SK-N-SH (cell line): ENCODE data around the gene LRRC51. TPM values are rescaled to one million over a fixed set of nuclear protein-coding genes. Genes with fewer than 3 reads are reported as not detected.

Experiments
- CTCF ChIA-PET: fragments of 300-600, 350-600 bp; formaldehyde crosslinking; extraction: SDS; loops from one replicate; lab custom pipeline; 2021; lab: Yijun Ruan, JAX
- POLR2A ChIA-PET: fragments of 350-600 bp; sonication (Branson Sonifier 250); formaldehyde crosslinking; extraction: SDS; loops from one replicate; lab custom pipeline; 2020; ENCODE audit warnings: antibody characterized with exemption, inconsistent platforms; lab: Yijun Ruan, JAX
- DNase-seq: peaks from one replicate; pipeline ENCODE4 v3.0.0; 2012
- H2AFZ ChIP-seq: fragments of 200-600 bp; sonication (generic); 2 replicates; pipeline ENCODE4 v1.8.1; 2016; ENCODE audit warnings: antibody characterized with exemption, mild to moderate bottlenecking, low read depth
- H3F3A ChIP-seq: fragments of 200-600 bp; sonication (generic); replicated peaks from 2 replicates; pipeline ENCODE3; 2016; ENCODE audit warnings: antibody characterized with exemption, mild to moderate bottlenecking; ENCODE audit not compliant: insufficient read depth
- H3K27ac ChIP-seq, 2 experiments: fragments of 200-500 bp in 1 of 2; fragments of 200-600 bp in 1 of 2; sonication (Bioruptor generic) in 1 of 2; sonication (generic), shearing (Covaris generic) in 1 of 2; 2 replicates each; pipeline versions ENCODE4 v1.5.1 to v1.6.1; 2014 to 2016; ENCODE audit warnings: low read depth in 2 of 2, inconsistent platforms in 1 of 2, low read length in 1 of 2, mild to moderate bottlenecking in 1 of 2, mixed read lengths in 1 of 2
- H3K27me3 ChIP-seq: fragments of 200-600 bp; sonication (generic), shearing (Covaris generic); 2 replicates; pipeline ENCODE4 v1.6.1; 2016; ENCODE audit warnings: mixed run types; ENCODE audit not compliant: insufficient read depth
- H3K36me3 ChIP-seq, 2 experiments: fragments of 200-500 bp in 1 of 2; fragments of 200-600 bp in 1 of 2; sonication (Bioruptor generic) in 1 of 2; sonication (generic) in 1 of 2; replicated peaks in 1 of 2; 2 replicates each; pipeline versions ENCODE3 to v1.5.1; 2014 to 2016; ENCODE audit warnings: low read length in 1 of 2, mild to moderate bottlenecking in 1 of 2; ENCODE audit not compliant: insufficient read depth in 2 of 2, control insufficient read depth in 1 of 2
- H3K4me1 ChIP-seq, 2 experiments: fragments of 200-500 bp in 1 of 2; fragments of 200-600 bp in 1 of 2; sonication (Bioruptor generic) in 1 of 2; sonication (generic), shearing (Covaris generic) in 1 of 2; 2 replicates each; pipeline versions ENCODE4 v1.5.1 to v1.6.1; 2014 to 2016; ENCODE audit warnings: low read depth in 1 of 2, low read length in 1 of 2, mixed run types in 1 of 2; ENCODE audit not compliant: insufficient read depth in 2 of 2, control insufficient read depth in 1 of 2
- H3K4me2 ChIP-seq: fragments of 200-600 bp; sonication (generic), shearing (Covaris generic); 2 replicates; pipeline ENCODE4 v1.6.1; 2017; ENCODE audit warnings: mixed run types
- H3K4me3 ChIP-seq, 2 experiments: fragments of 200-500 bp in 1 of 2; fragments of 200-600 bp in 1 of 2; sonication (Bioruptor generic) in 1 of 2; sonication (generic), shearing (Covaris generic) in 1 of 2; 2 replicates each; pipeline versions ENCODE4 v1.5.1 to v1.8.1; 2014 to 2016; ENCODE audit warnings: low read depth in 2 of 2, inconsistent platforms in 1 of 2, low read length in 1 of 2, mild to moderate bottlenecking in 1 of 2, mixed read lengths in 1 of 2, moderate library complexity in 1 of 2
- H3K79me2 ChIP-seq: fragments of 200-600 bp; sonication (generic); 2 replicates; pipeline ENCODE4 v1.8.1; 2017; ENCODE audit warnings: mild to moderate bottlenecking; ENCODE audit not compliant: insufficient read depth
- H3K9ac ChIP-seq: fragments of 200-600 bp; sonication (generic); 2 replicates; pipeline ENCODE4 v1.6.1; 2017; ENCODE audit warnings: mixed run types
- H3K9me2 ChIP-seq: fragments of 200-600 bp; sonication (generic); 2 replicates; pipeline ENCODE4 v1.6.1; 2017; ENCODE audit warnings: mixed run types
- H3K9me3 ChIP-seq: fragments of 200-600 bp; sonication (generic); 2 replicates; pipeline ENCODE4 v1.6.1; 2017; ENCODE audit warnings: mixed run types, mild to moderate bottlenecking, moderate library complexity
- H4K20me1 ChIP-seq: fragments of 200-600 bp; sonication (generic); 2 replicates; pipeline ENCODE4 v1.6.1; 2017; ENCODE audit warnings: mild to moderate bottlenecking, mixed run types; ENCODE audit not compliant: insufficient read depth
- CHD2 ChIP-seq: fragments of 150-350 bp; IDR thresholded peaks from 2 replicates; pipeline ENCODE4 v1.6.1; 2018; ENCODE audit warnings: low read length; ENCODE audit not compliant: partially characterized antibody
- ELF1 ChIP-seq: IDR thresholded peaks from 2 replicates; pipeline ENCODE4 v1.4.0; 2012
- EP300 ChIP-seq, 2 experiments: IDR thresholded peaks; 2 replicates each; pipeline versions ENCODE4 v1.4.0 to v1.6.1; 2012; ENCODE audit warnings: borderline replicate concordance in 1 of 2, low read depth in 1 of 2, low read length in 1 of 2
- FOXM1 ChIP-seq: IDR thresholded peaks from 2 replicates; pipeline ENCODE4 v1.4.0; 2012; ENCODE audit warnings: low read depth, mild to moderate bottlenecking
- GABPA ChIP-seq: IDR thresholded peaks from 2 replicates; pipeline ENCODE4 v1.4.0; 2012; ENCODE audit warnings: low read depth, mild to moderate bottlenecking
- GATA2 ChIP-seq: sonication (generic); formaldehyde crosslinking; IDR thresholded peaks from 2 replicates; pipeline ENCODE4 v1.5.0; 2020; ENCODE audit warnings: mild to moderate bottlenecking, missing genetic modification reagents
- IRF3 ChIP-seq: fragments of 150-350 bp; IDR thresholded peaks from 2 replicates; pipeline ENCODE4 v1.6.1; 2016; ENCODE audit warnings: mild to moderate bottlenecking, low read depth, low read length
- JUND ChIP-seq: IDR thresholded peaks from 2 replicates; pipeline ENCODE4 v1.4.0; 2012
- MAX ChIP-seq: IDR thresholded peaks from 2 replicates; pipeline ENCODE4 v1.4.0; 2012; ENCODE audit warnings: low read depth
- MEF2A ChIP-seq: IDR thresholded peaks from 2 replicates; pipeline ENCODE4 v1.4.0; 2012; ENCODE audit warnings: low read depth, borderline replicate concordance
- MXI1 ChIP-seq: IDR thresholded peaks from 2 replicates; pipeline ENCODE4 v1.6.1; 2012; ENCODE audit warnings: mild to moderate bottlenecking, low read depth, low read length, improper control_type of control experiment
- NFIC ChIP-seq: IDR thresholded peaks from 2 replicates; pipeline ENCODE4 v1.4.0; 2012; ENCODE audit warnings: borderline replicate concordance
- PBX3 ChIP-seq: IDR thresholded peaks from 2 replicates; pipeline ENCODE4; 2012
- POLR2AphosphoS5 ChIP-seq: IDR thresholded peaks from 2 replicates; pipeline ENCODE4 v1.6.1; 2012; ENCODE audit warnings: low read depth, low read length
- RAD21 ChIP-seq: IDR thresholded peaks from 2 replicates; pipeline ENCODE4 v1.6.1; 2012; ENCODE audit warnings: mild to moderate bottlenecking, low read length
- RCOR1 ChIP-seq: fragments of 150-350 bp; IDR thresholded peaks from 2 replicates; pipeline ENCODE4 v1.6.1; 2017; ENCODE audit warnings: antibody characterized with exemption, low read length
- RFX5 ChIP-seq: IDR thresholded peaks from 2 replicates; pipeline ENCODE4 v1.6.1; 2012; ENCODE audit warnings: mild to moderate bottlenecking, improper control_type of control experiment, low read length
- TAF1 ChIP-seq: IDR thresholded peaks from 2 replicates; pipeline ENCODE4 v1.6.1; 2012; ENCODE audit warnings: low read depth, mild to moderate bottlenecking, low read length, moderate library complexity, borderline replicate concordance
- USF1 ChIP-seq: IDR thresholded peaks from 2 replicates; pipeline ENCODE4 v1.4.0; 2012; ENCODE audit warnings: low read depth, borderline replicate concordance
- USF2 ChIP-seq: fragments of 150-350 bp; IDR thresholded peaks from 2 replicates; pipeline ENCODE4 v1.6.1; 2017; ENCODE audit warnings: antibody characterized with exemption, low read length, low read depth, borderline replicate concordance
- WGBS: methylation state at CpG from one replicate; pipeline ENCODE4 v1.1.6; 2017; ENCODE audit warnings: low lambda C conversion rate; 5-methylcytosine and 5-hydroxymethylcytosine counted together
- polyA plus RNA-seq, 3 experiments: library from polyadenylated mRNA; depleted of rRNA; stranded (reverse); fragments of >200 nt; gene quantifications; 2 replicates each; pipeline ENCODE4 v1.2.3, GENCODE V29; 2012
- TF ChIP-seq, protein P1 (sequence below): fragments of 200-600 bp; sonication (generic); IDR thresholded peaks from 2 replicates; pipeline ENCODE4 v1.6.1; 2017; ENCODE audit warnings: antibody characterized with exemption, mild to moderate bottlenecking, moderate library complexity
- TF ChIP-seq, protein P2 (sequence below): IDR thresholded peaks from 2 replicates; pipeline ENCODE4 v1.6.1; 2012; ENCODE audit warnings: mild to moderate bottlenecking, low read depth, low read length, moderate library complexity

LRRC51 gene
- polyA plus RNA-seq, 1 of the 3 experiments (the other 2 are of a cell fraction): 7.3 TPM

DNA sequence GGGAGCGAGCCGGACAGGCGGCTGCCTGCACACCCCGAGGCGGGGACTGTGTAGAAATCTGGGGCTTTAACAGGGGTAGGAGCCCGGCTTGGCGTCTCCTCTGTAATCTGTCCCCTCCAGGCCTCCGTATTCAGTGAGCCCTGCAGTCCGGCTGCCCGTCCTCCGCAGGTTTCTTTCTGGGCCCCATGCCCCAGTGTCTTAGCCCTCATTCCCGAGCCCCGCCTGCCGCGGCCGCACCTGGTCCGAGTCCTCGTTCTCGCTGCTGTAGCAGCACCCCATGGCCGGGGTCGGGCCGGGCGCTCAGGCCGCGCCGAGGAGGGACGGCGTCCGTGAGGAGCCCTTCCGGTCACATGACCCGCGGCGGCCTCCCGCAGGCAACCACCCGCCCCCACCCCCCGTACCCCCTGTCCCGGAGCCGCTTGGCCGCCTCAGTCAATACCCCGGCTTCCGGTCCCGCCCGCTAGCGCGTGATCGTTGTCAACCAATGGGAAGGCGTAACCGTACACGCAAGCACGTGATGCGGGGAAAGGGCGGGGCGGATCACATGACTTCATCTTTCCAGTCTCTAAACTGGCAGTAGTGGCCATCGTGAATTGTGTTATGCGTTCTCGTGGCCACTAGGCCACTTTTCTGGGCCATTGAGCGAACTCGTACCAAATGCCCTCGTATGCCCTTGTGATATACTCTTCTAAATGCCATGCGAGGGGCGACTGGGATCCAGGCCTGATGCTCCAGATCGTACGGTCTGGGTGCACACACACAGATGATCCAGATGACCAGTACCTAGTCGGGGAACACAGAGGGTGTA, 22.5 kb downstream of the LRRC51 start, which contains the start of gene LAMTOR1:
Gene LAMTOR1 (minus strand): TSS at position 352 of the 808 bp plus-strand sequence. CDS start 73 bp downstream, at position 279.
- H3K36me3 ChIP-seq: peaks cover 3 to 29% of the 10 kb centered on the region in 2 experiments
- POLR2A ChIA-PET: interaction anchor here (0.7 to 2.3 kb wide), 2 partner anchors 9 to 67 kb away, joined by 3 to 11 read pairs; partner anchors contain the start of gene ANAPC15
- H3K9me2 ChIP-seq: no peaks in the 10 kb centered on the region
- peak; percentile 98 for DNase-seq
- H3K9ac ChIP-seq: peak within 1 kb of the TSS; percentile 93
- CTCF ChIA-PET: interaction anchor here (0.8 to 16.4 kb wide), 9 partner anchors 12 to 331 kb away, joined by 3 to 416 read pairs (median 4); partner anchors contain the start of gene CLPB
- peak within 1 kb of the TSS; percentile 89 to 97 for H3K27ac ChIP-seq
- peaks cover 4 to 28% of the 10 kb centered on the region in 2 experiments; a peak in 2 of 4 replicates for H3K4me1 ChIP-seq
- H3K4me3 ChIP-seq: peak within 1 kb of the TSS; percentile 88 to 89
- H3K9me3 ChIP-seq: no peaks in the 10 kb centered on the region
- WGBS: 17% methylated on average over 25 of the region's 64 CpGs
- no peaks in the 10 kb centered on the region for H3K27me3 ChIP-seq
- peak within 1 kb of the TSS; percentile 96 for H3K4me2 ChIP-seq
- H3F3A ChIP-seq: peaks cover 9% of the 10 kb centered on the region
- H2AFZ ChIP-seq: peak within 1 kb of the TSS; percentile 93
- no peaks in the 10 kb centered on the region for H4K20me1 ChIP-seq
- H3K79me2 ChIP-seq: peaks cover 42% of the 10 kb centered on the region
- TF ChIP-seq GABPA (peak; percentile 75), RFX5 (peak; percentile 41; the same call in 1 of the 2 replicates), FOXM1 (no peak), RAD21 (peak; percentile 37), ELF1 (peak; percentile 68; the same call in 1 of the 2 replicates), PBX3 (peak; percentile 47; the same call in 1 of the 2 replicates), USF1 (peak; percentile 97), MAX (peak; percentile 92), JUND (no peak), GATA2 (CRISPR knock-in tag) (no peak), RCOR1 (peak; percentile 64; the same call in 1 of the 2 replicates), NFIC (0 out of 2 replicates have a peak, but pooled peaks have one; percentile 6), IRF3 (0 out of 2 replicates have a peak, but pooled peaks have one; percentile 9), USF2 (peak; percentile 97), CHD2 (peak; percentile 85), POLR2AphosphoS5 (peak; percentile 74), MEF2A (no peak), EP300 (IDR thresholded peaks at IDR 0.05; ENCODE audit: borderline replicate concordance in 1 of 2, low read depth in 1 of 2, low read length in 1 of 2) (peak; percentile 4 to 31; a peak in 1 of 4 replicates), MXI1 (0 out of 2 replicates have a peak, but pooled peaks have one; percentile 46), TAF1 (peak; percentile 65)
- TF ChIP-seq, protein P1, sequence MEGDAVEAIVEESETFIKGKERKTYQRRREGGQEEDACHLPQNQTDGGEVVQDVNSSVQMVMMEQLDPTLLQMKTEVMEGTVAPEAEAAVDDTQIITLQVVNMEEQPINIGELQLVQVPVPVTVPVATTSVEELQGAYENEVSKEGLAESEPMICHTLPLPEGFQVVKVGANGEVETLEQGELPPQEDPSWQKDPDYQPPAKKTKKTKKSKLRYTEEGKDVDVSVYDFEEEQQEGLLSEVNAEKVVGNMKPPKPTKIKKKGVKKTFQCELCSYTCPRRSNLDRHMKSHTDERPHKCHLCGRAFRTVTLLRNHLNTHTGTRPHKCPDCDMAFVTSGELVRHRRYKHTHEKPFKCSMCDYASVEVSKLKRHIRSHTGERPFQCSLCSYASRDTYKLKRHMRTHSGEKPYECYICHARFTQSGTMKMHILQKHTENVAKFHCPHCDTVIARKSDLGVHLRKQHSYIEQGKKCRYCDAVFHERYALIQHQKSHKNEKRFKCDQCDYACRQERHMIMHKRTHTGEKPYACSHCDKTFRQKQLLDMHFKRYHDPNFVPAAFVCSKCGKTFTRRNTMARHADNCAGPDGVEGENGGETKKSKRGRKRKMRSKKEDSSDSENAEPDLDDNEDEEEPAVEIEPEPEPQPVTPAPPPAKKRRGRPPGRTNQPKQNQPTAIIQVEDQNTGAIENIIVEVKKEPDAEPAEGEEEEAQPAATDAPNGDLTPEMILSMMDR: peak; percentile 50
- TF ChIP-seq, protein P2, sequence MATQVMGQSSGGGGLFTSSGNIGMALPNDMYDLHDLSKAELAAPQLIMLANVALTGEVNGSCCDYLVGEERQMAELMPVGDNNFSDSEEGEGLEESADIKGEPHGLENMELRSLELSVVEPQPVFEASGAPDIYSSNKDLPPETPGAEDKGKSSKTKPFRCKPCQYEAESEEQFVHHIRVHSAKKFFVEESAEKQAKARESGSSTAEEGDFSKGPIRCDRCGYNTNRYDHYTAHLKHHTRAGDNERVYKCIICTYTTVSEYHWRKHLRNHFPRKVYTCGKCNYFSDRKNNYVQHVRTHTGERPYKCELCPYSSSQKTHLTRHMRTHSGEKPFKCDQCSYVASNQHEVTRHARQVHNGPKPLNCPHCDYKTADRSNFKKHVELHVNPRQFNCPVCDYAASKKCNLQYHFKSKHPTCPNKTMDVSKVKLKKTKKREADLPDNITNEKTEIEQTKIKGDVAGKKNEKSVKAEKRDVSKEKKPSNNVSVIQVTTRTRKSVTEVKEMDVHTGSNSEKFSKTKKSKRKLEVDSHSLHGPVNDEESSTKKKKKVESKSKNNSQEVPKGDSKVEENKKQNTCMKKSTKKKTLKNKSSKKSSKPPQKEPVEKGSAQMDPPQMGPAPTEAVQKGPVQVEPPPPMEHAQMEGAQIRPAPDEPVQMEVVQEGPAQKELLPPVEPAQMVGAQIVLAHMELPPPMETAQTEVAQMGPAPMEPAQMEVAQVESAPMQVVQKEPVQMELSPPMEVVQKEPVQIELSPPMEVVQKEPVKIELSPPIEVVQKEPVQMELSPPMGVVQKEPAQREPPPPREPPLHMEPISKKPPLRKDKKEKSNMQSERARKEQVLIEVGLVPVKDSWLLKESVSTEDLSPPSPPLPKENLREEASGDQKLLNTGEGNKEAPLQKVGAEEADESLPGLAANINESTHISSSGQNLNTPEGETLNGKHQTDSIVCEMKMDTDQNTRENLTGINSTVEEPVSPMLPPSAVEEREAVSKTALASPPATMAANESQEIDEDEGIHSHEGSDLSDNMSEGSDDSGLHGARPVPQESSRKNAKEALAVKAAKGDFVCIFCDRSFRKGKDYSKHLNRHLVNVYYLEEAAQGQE: no peak; the same call in 1 of the 2 replicates
